Activated naive CD8-positive, alpha-beta T cell treated with anti-CD3 and anti-CD28 coated beads, Interleukin-2, amount 50 U/mL, for 16 hours (primary cell): ENCODE results near the gene DSCAML1.
"Not testable (repeated sequence)": the region's sequence is repeated elsewhere in the genome, so short reads cannot be mapped to it uniquely, and the experiment has no call there.

Experiments
- DNase-seq: peaks from one replicate; pipeline ENCODE4 v3.0.0-alpha.2; 2020; ENCODE audit warnings: low read depth, low spot score

The DSCAML1 gene

GRCh38 chr11:117818041-117818873 is 21.2 kb upstream of the DSCAML1 start:
- no peak for DNase-seq

GRCh38 chr11:117817368-117818040 is 20.5 kb upstream of the DSCAML1 start:
- DNase-seq: peak; percentile 71

- DNase-seq: no peak
Observed at GRCh38 chr11:117816846-117817367, 19.9 kb upstream of the DSCAML1 start.

- DNase-seq: no peak
Observed at GRCh38 chr11:117816151-117816741, 19.2 kb upstream of the DSCAML1 start.

GRCh38 chr11:117815262-117815803 is 18.3 kb upstream of the DSCAML1 start:
- peak; percentile 33 for DNase-seq

GRCh38 chr11:117814766-117815261 is 17.8 kb upstream of the DSCAML1 start:
- peak; percentile 51 for DNase-seq

- DNase-seq: no peak
Observed at GRCh38 chr11:117814204-117814765, 17.3 kb upstream of the DSCAML1 start.

- not testable (repeated sequence) for DNase-seq
Observed at GRCh38 chr11:117810056-117810451, 13.0 kb upstream of the DSCAML1 start.

- no peak for DNase-seq
Observed at GRCh38 chr11:117809236-117810055, 12.4 kb upstream of the DSCAML1 start.

GRCh38 chr11:117808784-117809183 is 11.8 kb upstream of the DSCAML1 start:
- DNase-seq: no peak

GRCh38 chr11:117807482-117808327 is 10.7 kb upstream of the DSCAML1 start:
- peak; percentile 50 for DNase-seq

- DNase-seq: no peak
Observed at GRCh38 chr11:117806846-117807245, 9.8 kb upstream of the DSCAML1 start.

- no peak for DNase-seq
Observed at GRCh38 chr11:117805045-117805444, 8.0 kb upstream of the DSCAML1 start.

GRCh38 chr11:117803896-117804295 is 6.9 kb upstream of the DSCAML1 start:
- DNase-seq: no peak

GRCh38 chr11:117799634-117800033 is 2.6 kb upstream of the DSCAML1 start:
- no peak for DNase-seq

- DNase-seq: no peak
Observed at GRCh38 chr11:117796456-117796871, 552 bp downstream of the DSCAML1 start.

- no peak for DNase-seq
Observed at GRCh38 chr11:117795638-117796455, 1.2 kb downstream of the DSCAML1 start.

- DNase-seq: no peak
Observed at GRCh38 chr11:117794772-117795629, 2.0 kb downstream of the DSCAML1 start.
